NCI-H2227 treated with DMSO at 0.1 percent for 48 hours (cell line): ENCODE measurements around the gene PARN.
A peak's percentile ranks its signal among the peaks of the same experiment; 100 is the strongest.

ENCODE experiments used
- DNase-seq: peaks from one replicate; lab custom pipeline; 2025; lab: John Stamatoyannopoulos, UW

Gene PARN

DNA sequence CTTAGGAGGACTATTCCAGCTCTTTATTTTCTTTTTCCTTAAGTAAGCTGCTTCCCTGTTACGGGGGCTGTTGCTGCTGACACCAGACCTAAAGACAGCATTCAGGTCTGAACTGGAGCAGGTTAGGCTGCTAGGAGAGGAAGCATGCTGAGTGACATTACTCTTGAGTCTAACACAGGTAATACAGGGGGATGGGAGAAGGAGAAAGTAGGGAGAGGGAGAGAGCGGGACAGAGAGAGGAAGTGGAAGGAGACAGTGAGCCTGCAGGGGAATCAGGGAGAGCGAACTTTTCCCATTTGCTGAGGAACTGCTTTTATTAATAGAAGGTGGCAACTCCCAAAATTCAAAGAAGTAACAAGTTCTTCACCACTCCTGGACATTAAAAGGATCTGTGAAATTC, 130.9 kb downstream of the PARN start:
- no peak for DNase-seq

DNA sequence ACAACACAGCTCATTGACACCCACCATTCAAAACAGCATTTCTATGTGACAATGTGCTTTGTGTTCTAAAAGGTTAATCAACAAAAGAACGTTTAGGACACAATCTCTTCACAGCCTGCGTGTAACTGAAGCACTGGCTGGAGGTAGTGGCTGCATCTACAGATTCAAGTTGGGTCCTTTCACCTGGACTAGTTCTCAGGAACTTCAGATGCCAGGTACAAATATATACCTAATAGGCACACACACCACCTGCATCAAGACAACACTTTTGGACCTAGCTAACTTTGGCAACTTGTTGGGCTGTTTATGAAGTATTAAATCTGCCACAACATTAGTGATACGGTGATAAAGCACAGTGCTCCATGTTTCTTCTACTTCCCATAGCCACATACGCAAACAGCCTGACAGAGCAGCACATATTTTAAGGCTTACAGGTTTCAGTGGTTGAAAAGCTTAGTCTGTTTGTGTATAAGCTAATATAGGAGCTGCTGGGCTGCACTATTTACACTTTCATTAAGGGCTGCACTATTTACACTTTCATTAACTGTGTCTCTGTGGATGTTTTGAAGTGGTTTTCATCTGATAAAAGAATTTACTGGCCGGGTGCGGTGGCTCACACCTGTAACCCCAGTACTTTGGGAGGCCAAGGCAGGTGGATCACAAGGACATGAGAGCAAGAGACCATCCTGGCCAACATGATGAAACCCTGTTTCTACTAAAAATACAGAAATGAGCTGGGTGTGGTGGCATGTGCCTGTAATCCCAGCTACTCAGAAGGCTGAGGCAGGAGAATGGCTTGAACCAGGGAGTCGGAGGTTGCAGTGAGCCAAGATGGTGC, 132.6 kb downstream of the PARN start:
- no peak for DNase-seq

- DNase-seq, result no peak
Observed at GRCh38 chr16:14496786-14497185, 133.3 kb downstream of the PARN start.

DNA sequence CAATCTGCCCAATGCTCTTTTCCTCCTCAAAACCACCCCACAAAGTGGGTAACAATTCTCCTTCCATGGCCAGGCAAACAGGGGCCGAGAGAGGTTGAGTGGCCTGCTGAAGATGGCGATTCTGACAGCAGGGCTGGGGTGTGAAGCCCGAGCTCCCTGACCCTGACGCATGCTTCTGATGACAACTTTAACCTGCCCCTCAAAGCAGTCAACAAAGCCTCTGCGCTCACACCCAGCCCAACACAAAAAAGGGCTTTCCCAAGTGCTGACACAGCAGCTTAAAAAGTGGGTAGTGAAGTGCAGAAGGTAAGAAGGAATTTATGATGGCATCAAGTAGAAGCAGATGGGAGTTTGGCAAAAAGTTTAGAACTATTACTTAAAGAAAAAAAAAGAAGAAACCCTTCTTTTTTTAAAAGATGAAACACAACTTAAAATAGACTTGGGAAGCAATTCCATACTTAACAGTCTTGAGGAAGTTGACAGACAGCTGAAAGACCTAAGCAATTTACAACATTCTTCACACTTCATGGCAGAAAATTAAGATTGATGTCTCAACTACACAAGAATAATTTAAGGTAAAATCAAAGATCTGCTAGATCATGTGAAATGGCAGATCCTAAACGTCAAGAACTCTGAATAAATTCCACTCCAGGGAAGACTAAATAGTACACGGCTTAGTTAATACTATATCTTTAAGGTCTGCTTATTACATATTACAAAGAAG, 133.9 kb downstream of the PARN start:
- DNase-seq, result no peak

DNA sequence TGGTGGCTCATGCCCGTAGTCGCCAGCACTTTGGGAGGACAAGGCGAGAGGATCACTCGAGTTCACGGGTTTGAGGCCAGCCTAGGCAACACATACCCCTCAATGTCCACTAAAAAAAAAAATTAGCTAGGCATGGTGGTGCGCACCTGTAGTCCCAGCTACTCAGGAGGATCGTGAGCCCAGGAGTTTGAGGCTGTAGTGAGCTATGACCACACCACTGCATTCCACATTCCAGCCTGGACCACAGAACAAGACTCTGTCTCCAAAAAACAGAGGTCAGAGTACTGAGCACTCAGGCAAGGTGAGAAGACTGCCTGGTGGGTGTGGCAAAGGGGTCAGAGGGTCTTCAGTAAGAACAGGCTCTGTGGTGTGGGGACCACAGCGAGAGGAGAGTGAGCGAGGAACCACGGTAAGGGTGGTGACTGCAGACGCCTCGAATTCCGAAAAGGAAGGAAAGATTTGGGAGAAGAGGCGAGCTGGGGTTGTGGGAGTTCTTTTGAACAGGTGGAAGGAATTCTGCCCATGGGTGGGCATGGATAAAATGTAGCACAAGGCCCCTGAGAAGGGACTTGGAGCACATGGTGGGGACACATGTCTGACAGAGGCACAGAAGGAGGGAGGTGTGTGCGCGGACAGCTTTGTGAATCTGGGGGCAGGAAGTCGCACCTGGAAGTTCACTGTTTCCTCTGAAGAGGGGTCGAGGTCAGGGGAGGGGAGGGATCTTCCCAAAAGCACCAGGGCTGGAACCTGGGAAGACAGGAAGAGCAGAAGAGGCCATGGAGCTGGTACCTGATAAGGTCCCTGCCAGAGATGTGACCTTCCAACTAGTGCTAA, 134.6 kb downstream of the PARN start:
- no peak for DNase-seq

GRCh38 chr16:14494396-14494966, 135.6 kb downstream of the PARN start:
- DNase-seq, result no peak

- DNase-seq, result no peak
Observed at GRCh38 chr16:14493791-14494190, 136.3 kb downstream of the PARN start.

DNA sequence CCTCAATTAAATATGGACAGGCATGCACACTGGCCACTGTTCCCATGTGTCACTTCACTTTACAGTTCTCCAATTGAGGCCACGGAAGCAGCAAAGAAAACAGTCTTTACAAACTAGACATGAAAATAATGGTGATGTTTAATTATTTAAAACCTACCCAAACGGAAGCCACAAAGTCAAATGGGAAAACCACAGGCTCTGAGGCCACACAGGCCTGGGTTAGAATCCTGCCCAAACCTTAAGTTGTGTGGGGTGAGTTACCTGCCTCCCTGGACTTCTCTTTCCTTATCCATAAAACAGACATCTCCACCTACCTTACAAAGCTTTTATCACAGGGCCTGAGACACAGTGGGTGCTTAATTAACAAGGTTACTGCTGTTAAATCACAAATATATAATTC, 137.4 kb downstream of the PARN start:
- DNase-seq, result no peak

DNA sequence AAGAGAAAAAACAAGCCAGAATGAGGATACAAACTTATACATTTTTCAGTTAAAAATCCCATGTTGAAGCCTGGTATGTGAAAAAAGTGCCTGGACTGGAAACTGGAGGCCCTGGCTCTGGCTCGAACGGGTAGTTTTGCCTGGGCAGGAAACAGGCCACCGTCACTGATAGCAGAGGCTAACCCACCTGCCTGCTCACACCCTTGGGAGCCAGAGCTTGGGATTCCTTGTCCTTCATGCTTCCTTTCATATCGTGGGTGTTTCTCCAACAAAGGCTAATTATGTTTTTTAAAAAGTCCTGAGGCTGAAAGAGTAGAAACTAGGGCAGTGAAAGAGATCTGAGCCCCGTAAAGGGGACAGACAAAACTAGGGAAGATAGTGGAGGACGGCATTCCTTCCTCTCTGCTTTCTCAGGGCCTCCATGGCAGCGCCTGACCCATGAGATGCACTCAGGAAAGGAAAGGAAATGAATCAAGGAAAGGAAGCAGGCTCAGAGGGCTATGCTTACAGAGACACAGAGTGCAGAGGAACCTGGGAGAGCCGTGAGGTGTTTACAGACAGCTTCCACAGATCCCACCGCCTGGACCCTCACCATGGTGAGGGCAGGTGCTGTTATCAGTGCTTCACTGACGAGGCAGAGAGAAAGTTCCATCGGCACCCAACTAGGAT, 138.1 kb downstream of the PARN start:
- no peak for DNase-seq

DNA sequence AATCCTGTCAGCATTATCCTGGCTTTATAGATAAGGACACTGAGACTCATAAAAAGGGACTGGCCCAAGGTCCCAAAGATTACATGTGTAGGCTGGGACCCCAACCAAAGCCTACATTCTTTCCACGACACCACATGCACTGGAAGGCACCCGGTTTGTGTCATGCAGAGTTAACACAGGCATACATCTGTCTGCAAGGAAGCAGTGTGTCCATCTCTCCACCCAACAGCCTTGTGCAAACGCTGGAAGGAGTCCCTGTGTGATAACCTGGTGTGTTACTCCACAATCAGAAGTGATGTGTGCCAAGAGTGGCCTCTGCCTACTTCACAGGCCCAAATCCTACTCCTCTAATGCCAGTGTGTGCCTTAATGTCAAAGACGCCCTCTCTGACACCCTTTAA, 139.8 kb downstream of the PARN start:
- no peak for DNase-seq

DNA sequence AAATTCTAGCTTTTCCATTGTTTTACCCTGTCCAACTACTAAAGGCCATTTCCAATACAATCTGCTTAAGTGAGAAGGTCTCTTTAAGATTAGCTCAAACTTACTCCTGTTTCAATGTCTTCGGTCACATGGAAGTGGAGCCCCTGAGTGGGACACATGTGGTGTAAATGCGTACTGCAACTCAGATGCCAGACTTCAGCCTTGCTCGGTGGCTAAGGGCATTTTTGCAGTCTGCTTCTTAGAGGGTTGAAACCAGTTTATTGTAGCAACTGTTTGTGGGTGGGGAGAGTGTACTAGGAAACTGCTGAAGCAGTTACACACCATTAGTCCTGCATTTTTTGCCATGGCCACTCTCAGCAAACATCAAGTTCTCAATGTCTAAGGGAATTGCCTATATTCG, 140.6 kb downstream of the PARN start:
- DNase-seq, result peak; percentile 42

- DNase-seq, result no peak
Observed at GRCh38 chr16:14487579-14487978, 142.5 kb downstream of the PARN start.

GRCh38 chr16:14486520-14487303, 143.3 kb downstream of the PARN start:
- peak; percentile 58 for DNase-seq

GRCh38 chr16:14485811-14486519, 144.1 kb downstream of the PARN start:
- no peak for DNase-seq

GRCh38 chr16:14485121-14485551, 144.9 kb downstream of the PARN start:
- DNase-seq, result no peak

DNA sequence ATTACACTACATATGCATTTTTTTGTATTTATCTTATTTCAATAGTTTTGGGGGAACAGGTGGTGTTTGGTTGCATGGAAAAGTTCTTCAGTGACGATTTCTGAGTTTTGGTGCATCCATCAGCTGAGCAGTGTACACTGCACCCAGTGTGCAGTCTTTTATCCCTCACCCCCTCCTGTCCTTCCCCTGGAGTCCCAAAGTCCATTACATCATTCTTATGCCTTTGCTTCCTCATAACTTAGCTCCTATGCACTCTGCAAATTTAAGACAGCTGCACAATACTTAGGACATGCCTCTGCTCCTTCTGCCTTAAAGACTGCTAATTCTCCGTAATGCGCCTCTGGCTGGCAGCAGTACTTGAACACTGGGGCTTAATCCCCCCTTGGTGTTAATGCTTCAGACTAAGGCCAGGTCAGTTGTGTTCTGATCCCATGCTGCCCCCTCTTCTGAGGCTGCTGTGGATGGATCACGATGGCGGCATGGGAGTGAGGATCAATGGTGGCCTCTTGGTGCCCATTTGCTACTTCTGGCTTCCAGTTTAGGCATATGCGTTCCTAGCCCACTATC, 146.2 kb downstream of the PARN start:
- DNase-seq, result no peak

GRCh38 chr16:14476183-14476582, 153.9 kb downstream of the PARN start:
- no peak for DNase-seq

GRCh38 chr16:14475370-14476139, 154.5 kb downstream of the PARN start:
- no peak for DNase-seq

- DNase-seq, result no peak
Observed at GRCh38 chr16:14473488-14473887, 156.6 kb downstream of the PARN start.
